NCI-H146 (cell line): ENCODE measurements around the gene MMP11.
A peak's percentile ranks its signal among the peaks of the same experiment; 100 is the strongest.

Source experiments
- DNase-seq: peaks from one replicate; lab custom pipeline; 2025; lab: John Stamatoyannopoulos, UW

The MMP11 gene

DNA sequence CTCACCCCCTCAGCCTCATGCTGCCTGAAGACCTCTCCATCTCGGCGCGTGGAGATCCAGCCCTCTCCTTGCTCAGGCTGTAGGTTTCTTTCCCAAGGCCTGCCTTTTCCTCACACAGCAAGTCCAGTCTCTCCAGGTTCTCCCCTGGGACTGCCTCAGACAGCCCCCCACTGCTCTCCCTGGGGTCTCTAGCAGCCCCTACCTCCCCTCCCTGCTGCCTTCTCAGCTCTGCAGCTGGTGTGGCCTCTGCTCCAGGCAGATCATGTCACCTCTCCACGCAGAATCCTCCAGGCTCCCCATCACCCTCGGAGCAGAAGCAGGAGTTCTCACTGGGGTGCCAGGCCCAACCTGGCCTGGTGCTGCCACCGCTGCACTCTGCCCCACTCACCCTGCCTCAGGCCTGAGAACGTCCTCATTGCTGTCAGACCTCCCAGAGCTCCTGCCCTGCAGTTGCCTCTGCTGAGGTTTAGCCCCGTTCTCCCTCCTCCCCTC lies 29.3 kb downstream of the MMP11 start:
- no peak for DNase-seq

DNA sequence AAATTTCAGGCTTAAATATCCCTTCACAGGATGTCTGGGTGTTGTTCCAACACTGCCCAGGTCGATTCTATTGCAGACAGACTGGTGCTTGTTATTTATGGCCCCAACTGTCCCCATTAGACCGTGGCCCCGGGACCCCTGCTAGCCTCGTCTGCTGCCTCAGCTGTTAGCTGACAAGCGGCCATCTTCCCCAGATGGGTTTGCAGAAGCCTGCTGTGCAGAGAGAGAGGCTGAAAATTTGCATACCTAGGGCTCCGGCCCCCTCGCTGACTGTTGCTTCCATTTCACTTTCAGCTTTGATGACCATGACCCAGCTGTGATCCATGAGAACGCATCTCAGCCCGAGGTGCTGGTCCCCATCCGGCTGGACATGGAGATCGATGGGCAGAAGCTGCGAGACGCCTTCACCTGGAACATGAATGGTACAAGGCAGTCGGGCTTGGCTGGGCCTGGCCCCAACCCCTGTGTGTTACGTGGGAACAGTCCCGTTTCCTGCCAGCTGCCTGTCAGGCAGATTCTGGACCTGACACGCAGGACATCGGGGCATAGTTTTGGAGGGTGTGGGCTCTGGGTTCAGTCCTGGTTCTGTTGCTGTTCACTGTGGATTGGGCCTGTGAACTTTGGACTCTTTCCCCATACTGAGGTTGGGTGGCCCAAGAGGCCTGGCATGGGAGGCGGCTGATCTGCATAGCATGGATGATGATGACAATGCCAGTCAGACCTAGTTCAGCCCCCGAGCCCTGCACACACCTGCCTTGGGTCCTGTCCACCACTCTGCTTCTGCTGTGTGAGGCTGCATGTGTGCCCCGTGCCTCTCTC lies 30.6 kb downstream of the MMP11 start:
- no peak for DNase-seq

DNA sequence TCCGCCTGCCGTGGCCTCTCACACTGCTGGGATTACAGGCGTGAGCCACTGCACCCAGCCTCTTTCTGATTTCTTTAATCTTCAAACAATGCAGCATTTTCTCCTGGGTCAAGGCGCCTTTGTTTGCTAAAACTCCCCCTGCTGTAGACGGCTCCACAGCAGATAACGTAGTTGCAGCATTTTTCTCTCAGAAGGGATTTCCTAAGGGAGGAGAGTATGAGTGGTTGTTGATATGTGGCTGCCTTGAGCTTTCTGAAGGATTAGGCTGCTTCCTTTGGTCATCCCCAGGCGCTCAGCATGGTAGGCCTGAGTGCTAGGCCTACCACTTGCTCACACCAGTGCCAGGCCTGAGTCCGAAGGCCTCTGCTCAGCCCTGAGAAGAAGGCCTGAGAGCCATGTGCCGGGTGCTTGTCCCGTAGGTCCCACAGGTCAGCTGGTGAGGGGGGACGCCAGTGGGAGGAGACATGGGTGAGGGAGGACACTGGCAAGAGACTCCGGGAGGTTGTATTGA lies 32.2 kb downstream of the MMP11 start:
- DNase-seq = no peak

DNA sequence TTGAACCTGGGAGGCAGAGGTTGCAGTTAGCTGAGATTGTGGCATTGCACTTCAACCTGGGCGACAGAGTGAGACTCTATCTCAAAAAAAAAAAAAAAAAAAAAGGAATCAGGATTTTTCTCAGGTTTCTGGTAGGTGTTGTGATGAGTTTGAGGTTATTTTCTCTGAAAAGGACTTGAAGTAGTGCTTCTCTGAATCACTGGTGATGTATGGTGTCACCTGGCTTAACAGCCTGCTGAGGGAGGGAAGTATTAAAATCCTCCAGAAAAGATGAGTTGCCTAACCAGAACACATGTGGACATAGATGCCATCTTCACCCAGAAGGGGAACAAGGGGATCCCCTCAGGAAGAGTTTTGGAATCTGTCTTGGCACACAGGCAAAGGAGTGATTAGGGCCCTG lies 34.2 kb downstream of the MMP11 start:
- no peak for DNase-seq

DNA sequence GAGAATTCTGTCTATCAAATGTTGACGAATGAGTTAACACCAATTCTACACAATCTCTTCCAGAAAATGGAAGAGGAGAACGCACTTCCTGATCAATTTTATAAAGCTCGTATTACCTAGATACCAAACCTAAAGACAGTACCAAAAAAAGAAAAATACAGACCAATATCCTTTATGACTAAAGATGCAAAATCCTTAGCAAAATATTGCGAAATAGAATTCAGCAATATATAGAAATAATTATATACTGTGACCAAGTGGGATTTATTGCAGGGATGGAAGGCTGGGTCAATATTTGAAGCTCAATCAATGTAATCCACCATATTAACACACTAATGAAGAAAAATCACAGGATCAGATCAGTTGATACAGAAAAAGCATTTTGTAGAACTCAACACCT lies 39.7 kb downstream of the MMP11 start:
- no peak for DNase-seq

- no peak for DNase-seq
These were observed 43.0 kb downstream of the MMP11 start for GRCh38 chr22:23815541-23816155.

GRCh38 chr22:23816156-23816976 lies 43.7 kb downstream of the MMP11 start:
- no peak for DNase-seq

- DNase-seq = no peak
These were observed 44.5 kb downstream of the MMP11 start for GRCh38 chr22:23817146-23817545.

GRCh38 chr22:23818541-23818940 lies 45.9 kb downstream of the MMP11 start:
- no peak for DNase-seq

- peak; percentile 15 for DNase-seq
These were observed 48.1 kb downstream of the MMP11 start for GRCh38 chr22:23820748-23821211.

GRCh38 chr22:23822101-23822671 lies 49.5 kb downstream of the MMP11 start:
- no peak for DNase-seq

- DNase-seq = no peak
These were observed 50.7 kb downstream of the MMP11 start for GRCh38 chr22:23823331-23823791.

DNA sequence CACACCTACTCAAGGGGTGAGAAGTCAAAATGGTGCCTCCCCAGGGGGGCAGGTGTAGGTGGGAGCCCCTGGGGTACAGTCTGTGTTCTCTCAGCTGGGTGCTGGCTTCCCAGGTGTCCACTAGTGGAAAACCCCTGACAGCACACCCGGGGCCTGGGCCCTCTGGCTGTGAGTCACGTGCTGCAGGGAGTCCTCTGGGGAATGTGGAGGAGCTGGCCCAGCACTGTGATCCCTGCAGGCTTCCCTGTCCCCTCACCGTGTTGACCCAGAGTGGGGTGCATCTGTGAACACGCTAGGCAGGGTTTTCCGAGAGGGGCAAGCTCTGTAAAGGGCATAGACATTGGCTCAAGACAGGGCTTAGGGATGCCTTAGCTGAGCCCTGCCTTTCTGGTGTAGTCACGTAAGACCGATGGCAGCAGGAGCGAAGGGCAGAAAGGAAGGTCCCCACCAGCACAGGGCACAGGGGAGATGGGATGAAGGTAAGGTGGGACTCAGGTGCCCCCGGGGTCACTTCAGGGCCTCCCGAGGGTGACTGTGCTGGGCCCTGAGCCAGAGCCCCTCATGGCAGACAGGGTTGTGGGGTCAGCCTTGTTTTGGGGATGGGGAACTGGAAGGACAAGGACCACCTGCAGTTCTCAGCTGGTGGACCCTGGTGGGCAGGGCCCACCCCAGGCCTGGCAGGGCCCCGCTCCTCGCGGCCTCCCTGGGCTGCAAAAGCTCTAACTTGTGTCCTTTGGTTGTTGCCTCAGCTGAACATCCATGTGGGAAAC lies 52.0 kb downstream of the MMP11 start:
- DNase-seq = no peak

- no peak for DNase-seq
These were observed 52.7 kb downstream of the MMP11 start for GRCh38 chr22:23825246-23825905.

- DNase-seq = no peak
These were observed 54.1 kb downstream of the MMP11 start for GRCh38 chr22:23826510-23827350.

DNA sequence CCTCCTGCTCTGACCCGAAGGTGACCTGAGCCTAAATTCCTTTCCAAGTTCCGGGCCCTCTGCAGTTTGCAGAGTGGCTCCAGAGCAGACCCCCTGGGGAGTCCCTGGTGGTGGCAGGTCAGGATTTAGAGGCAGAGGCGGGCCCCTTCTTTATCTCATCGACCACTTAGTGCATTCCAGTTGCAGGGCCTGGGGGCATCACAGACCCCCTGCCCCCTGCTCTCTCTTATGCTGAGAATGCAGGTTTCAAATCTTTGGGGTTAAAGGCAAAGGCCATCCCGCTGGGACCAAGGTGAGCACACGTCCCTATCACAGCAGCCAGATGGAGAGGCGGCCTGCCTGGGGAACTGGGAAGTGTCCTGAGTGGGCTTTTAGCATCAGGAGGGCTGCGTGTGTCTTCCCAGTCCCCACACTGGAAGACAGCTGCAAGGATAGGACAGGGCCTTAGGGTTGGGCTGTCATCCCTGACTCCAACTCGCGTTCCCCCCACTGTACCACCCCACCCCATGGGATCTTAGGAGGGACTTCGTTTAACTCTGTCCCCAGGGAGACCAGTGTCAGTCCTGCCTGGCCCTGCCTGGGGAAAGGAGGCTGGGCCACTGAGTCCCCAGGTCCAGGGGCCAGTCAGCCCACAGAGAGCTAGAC lies 54.8 kb downstream of the MMP11 start:
- DNase-seq = no peak

DNA sequence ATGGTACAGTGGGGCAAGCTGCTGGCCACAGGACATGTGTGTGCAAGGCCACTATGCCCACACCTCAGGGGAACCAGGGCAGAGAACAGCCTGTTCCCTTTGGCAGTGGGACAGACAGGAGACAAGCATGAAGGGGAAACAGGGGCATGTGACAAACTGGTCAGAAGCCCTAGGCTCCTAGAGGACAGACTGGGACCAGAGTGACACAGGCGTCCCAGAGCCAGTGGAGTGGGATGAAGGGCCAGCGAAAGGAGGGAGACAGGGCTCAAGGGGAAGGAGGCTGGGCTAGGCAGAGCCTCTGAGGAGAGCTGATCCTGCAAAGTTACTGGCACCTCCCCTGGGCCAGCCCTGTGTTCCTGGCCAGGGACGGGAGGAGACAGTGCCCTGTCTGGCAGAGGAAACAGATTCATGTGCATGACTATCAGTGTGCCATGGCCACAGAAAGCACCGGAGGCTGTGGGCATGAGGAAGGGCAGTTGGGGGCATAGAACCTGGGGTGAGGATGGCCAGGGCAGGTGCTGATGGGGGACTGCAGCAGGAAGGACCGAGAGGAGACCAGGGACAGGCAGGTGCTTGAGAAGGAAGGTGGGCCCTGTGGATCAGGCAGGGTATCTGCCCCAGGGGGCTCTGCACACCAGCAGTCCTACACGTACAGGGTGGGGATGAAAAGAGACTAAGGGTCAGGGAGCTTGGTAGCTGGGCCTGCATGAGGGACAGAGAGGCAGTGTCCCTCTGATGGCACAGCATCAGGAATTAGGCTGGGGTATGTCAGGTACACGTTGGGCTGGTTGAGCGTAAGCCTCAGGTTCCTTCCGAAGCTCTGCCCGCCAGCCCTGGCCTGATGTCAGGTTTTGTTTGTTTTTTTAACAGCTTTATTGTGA lies 56.4 kb downstream of the MMP11 start:
- no peak for DNase-seq

- DNase-seq = no peak
These were observed 57.3 kb downstream of the MMP11 start for GRCh38 chr22:23829845-23830372.
